HuH-7.5 (cell line): Measurements from ENCODE around the gene P2RY6.

Experiments used
- DNase-seq: peaks from one replicate; pipeline ENCODE4 v3.0.0; 2011; ENCODE audit warnings: low spot score

Gene P2RY6

DNA sequence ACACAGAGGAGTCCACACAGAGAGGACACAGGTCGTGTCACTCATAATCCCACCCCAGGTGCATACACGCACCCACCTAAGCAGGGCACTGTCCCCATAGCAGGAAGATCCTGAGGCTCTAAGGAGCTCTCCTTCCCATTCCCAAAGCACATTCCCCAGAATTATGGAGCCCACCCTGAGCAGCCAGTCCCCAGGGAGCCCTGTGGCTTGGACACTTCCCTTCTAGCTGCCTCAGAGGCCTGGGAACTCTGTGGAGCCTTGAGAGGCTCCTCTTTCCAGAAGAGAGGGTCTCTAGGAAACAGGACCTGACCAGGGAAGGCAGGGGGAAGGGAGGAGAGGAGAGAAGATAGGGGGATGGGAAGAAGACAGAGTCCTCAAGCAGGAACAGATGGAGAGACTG is 65.7 kb downstream of the P2RY6 start:
- no peak for DNase-seq

DNA sequence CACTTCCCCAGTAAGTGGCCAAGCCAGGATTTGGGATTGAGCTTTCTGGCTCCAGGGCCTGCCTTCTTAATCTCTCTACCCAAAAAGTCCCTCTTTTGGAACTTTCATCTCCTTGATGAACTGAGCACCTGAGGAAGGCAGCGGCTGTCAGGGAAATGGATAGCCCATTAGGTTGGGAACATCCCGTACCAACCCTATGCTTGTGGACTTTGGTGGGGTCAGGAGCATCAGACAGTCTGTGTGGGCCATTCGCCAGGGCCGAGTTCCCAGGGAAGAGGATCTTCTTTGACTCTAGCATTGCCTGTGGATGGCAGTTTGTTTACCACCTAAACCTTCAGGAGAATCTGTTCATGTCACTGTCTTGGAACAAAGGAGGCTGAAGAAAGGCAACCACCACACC is 66.1 kb downstream of the P2RY6 start:
- no peak for DNase-seq

DNA sequence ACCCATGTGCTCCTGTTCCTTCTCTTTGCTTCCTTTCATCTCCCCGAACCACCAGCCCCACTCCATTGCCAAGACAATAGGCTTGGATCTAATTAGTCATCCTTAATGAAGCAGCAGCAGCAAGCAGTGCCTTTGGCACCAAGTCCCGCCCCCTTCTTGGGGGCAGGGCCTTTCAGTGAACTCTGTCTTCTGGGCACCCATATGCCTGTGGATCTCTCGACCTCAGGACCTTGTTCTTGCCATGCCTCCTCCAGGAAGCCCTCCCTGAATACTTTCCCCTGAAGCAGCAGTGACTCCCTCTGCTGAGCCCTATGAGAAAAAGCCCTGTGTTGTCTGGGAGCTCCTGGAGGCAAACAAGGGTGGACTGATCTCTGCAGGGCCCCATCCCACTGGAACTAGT is 68.0 kb downstream of the P2RY6 start:
- no peak for DNase-seq

DNA sequence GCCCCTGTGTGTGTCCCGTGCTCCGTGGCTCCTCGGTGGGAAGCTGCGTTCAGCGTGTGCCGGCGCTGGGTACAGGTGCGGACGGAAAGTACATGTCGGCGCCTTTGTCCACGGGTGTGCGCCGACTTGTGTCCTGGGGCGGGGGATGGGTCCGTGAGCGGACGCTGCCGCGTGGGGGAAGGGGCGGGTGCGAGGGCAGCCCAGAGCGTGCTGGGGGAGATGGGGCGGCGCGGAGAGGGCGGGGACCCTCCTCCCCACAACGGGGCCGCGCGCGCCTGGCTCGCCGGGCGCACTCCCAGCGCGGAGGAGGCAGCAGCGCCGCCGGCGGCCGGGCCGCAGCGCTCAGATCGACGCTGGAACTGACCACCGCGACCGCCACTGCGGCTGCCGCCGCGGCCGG is 70.5 kb downstream of the P2RY6 start:
- peak; percentile 51 for DNase-seq

DNA sequence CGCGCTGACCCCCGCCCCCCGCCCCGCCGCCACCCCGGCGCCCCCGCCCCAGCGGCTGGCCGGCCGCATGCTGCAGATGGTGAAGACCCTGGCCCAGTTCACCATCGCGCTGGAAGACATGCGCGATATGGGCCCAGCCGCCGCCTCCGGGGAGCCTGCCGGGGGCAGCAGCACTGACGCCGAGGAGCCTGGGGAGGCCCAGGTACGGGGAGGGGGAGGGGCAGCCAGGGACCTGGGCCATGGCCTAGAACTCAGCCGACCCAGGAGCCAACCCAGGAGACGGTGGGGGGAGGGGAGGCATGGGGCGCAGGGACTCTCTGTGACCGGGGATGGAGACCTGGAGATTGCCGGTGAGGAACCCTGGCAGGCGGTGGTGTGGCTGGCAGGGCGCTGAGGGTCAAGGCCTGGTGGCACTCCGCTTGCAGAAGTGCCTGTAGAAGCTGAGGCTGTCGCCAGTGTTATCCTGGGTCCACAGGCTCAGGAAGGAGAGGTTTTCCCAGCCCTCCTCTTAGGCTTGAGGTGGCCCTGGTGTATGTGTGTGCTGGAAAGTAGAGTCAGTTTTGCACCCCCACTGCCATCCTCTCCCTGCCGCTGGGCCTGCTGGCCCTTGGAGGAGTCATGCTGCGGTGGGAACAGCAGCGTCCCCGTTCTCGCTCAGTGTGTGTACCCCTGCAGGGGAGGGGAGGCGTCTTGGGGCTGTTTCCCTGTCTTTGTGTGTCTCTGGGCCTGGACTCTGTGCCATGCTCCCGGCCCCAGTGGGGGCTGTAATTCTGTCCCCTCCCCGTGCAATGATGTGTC is 71.1 kb downstream of the P2RY6 start:
- no peak for DNase-seq

GRCh38 chr11:73344191-73344607 is 72.1 kb downstream of the P2RY6 start:
- no peak for DNase-seq

- no peak for DNase-seq
Measured at GRCh38 chr11:73345481-73346160, 73.5 kb downstream of the P2RY6 start.

DNA sequence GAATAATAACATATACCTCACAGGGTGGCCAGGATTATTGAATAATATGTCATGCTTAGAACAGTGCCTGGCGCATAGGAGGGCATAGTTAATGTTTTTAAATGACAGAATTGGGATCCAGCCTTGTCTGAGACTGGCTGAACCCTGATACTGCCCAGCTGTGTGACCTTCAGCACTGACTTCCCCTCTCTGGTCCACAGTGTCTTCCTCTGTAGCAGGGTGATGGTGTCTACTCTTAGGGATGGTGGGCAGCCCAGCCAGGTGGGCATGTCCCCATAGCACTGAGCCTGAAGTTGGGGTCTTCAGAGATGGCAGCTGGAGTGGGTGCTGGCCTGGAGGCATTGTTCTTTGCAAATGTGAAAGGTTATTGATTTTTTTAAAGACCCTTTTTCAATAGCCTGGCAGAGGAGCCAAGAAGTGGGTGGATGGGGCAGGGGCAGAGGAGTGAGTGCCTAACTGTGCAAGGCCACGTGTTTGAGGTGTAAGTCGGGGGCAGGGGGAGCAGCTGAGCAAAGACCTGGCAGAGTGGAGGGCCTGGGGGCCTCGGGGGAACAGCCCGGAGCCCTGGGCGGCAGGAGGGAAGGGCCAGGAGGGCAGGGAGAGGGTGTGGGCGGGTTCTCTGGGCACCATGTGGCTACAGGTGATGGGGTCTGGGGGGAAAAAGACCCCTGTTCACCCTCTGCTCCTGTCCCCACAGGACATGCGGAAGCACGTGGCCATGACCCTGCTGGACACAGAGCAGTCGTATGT is 74.2 kb downstream of the P2RY6 start:
- no peak for DNase-seq

GRCh38 chr11:73347067-73347466 is 74.9 kb downstream of the P2RY6 start:
- DNase-seq = no peak
